RPMI7951 (cell line): Measurements from ENCODE around the gene ITIH2. TPM values are rescaled to one million over a fixed set of nuclear protein-coding genes. Genes with fewer than 3 reads are reported as not detected.
"Not testable (repeated sequence)": the region's sequence is repeated elsewhere in the genome, so short reads cannot be mapped to it uniquely, and the experiment has no call there.

Source experiments
- DNase-seq: peaks from one replicate; pipeline ENCODE4 v3.0.0-alpha.2; 2012; ENCODE audit warnings: low read depth
- total RNA-seq: library from RNA; depleted of rRNA; stranded (reverse); fragments of >200 nt; shearing (Covaris generic); gene quantifications from 2 replicates; pipeline ENCODE4 v1.2.3, GENCODE V29; 2014; rRNA removed

ITIH2 gene, protein sequence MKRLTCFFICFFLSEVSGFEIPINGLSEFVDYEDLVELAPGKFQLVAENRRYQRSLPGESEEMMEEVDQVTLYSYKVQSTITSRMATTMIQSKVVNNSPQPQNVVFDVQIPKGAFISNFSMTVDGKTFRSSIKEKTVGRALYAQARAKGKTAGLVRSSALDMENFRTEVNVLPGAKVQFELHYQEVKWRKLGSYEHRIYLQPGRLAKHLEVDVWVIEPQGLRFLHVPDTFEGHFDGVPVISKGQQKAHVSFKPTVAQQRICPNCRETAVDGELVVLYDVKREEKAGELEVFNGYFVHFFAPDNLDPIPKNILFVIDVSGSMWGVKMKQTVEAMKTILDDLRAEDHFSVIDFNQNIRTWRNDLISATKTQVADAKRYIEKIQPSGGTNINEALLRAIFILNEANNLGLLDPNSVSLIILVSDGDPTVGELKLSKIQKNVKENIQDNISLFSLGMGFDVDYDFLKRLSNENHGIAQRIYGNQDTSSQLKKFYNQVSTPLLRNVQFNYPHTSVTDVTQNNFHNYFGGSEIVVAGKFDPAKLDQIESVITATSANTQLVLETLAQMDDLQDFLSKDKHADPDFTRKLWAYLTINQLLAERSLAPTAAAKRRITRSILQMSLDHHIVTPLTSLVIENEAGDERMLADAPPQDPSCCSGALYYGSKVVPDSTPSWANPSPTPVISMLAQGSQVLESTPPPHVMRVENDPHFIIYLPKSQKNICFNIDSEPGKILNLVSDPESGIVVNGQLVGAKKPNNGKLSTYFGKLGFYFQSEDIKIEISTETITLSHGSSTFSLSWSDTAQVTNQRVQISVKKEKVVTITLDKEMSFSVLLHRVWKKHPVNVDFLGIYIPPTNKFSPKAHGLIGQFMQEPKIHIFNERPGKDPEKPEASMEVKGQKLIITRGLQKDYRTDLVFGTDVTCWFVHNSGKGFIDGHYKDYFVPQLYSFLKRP
- not detected in 2 replicates for total RNA-seq

DNA sequence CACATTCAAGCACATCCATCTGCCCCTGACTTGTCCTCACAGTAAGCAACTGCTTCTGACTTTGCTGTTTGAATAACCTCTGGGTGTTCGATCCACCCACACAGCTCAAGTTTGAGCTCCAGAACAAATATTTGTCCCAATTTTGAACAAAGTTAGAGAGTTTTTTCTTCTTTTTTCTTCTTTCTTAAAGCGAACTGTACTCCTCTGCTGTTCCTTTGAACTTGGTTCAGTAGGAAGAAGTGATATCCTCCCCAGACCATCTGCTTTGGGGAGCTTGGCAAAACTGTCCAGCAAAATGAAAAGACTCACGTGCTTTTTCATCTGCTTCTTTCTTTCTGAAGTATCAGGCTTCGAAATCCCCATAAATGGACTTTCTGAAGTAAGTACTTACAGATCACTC is at the start of gene ITIH2:
Gene ITIH2, plus strand, starts transcription at position 177 of the 400 bp plus-strand sequence. Its CDS starts 119 bp downstream, at position 296.
- no peak for DNase-seq

DNA sequence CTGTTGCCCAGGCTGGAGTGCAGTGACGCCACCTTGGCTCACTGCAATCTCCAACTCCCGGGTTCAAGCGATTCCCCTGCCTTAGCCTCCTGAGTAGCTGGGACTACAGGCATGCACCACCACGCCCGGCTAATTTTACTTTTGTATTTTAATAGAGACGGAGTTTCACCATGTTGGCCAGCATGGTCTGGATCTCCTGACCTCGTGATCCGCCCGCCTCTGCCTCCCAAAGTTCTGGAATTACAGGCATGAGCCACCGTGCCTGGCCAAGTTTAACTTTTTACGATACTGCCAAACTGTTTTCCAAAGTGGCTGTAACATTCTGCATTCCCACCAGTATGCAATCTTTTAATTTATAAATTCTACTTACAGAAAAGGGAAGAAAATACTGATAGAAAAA is 46.0 kb upstream of the ITIH2 start:
- DNase-seq, result not testable (repeated sequence)

DNA sequence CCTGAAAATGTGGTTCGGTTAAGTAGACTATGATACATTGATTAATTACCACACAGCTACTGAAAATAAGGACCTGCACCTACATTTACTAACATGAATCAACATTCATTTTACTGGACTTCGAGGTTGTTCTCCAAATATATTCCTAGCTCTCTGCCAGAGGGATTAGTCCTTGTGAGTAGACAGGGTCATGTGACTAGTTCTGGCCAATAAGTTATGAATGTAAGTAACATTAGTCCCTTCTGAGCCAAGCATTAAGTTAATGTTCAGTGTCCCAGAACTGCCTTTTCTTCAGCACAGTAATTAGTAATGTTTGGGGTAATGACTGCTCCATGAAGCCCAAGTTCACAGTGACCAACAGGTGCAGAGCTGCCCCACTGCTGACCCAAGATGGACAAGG is 45.6 kb upstream of the ITIH2 start:
- DNase-seq, result no peak

DNA sequence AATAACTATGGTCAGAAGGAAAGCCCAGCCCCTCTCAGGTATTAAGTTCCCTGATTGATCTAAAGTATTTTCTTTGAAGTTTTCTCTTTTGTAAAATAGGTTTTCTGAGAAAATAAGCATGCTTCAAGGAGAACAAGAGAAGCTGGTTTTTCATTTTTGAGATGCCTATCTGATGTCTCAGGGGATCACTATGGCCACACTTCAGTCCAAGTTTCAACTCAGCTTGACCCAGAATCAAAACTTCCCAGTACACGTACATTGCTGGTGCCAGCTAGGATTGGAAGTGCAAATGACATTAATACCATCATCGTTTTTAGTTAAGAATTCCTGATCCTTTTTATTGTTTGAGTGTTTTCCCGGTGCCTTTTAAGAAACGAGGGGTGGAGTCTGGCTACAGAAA is 43.6 kb upstream of the ITIH2 start:
- DNase-seq, result no peak

DNA sequence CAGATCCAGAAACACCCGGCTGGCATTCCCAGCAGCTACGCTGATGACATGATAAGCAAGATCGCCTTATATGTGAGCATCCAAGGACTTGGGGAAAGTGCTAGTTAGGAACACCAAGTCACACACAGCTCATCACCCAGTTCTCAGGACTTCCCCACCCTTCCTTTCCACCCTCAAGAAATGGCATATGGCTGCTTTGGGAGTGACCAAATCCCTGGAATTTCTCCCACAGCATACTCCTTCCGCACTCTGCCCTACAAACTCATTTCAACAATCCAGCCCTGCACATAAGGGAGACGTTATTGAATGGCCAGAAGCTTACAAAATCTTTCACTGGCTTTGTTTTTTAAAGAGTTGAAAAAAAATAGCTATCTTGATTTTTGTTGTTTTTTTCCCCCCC is 40.6 kb upstream of the ITIH2 start:
- DNase-seq, result no peak

DNA sequence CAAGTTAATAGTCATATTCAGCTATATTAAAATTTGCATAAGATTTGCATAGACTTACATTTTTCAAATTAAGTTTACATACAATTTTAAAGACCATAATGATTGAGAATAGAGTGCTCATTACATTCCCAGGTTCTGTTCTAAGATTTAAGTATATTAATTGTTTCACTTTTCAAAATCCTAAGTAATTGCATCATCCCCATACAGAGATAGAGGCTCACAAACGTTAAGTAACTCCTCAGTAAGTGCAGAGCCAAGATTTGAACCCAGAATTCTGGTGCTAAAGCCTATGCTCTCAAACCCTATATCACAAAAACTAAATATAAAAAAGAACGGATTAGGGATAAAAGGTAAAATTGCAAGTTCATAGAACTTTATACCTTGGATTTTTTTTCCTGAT is 38.4 kb upstream of the ITIH2 start:
- DNase-seq, result no peak

DNA sequence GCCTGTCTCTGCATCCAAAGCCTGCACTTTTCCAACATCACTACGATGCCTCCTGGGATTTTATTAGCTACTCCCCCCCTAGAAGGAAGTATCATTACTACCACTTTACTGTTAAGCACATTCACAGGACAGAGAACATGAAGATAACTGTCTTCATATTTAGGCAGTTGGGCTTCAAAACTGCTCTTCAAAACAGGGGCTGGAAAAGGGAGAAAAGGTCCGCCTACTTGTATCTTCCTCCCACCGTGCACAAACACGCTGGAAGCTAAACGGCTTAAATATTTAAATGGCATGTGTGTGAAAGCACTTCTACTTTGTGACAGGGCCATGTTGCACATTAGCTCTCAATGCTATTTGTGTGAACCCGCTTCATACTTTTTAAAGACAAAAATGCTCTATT is 37.3 kb upstream of the ITIH2 start:
- DNase-seq, result no peak

DNA sequence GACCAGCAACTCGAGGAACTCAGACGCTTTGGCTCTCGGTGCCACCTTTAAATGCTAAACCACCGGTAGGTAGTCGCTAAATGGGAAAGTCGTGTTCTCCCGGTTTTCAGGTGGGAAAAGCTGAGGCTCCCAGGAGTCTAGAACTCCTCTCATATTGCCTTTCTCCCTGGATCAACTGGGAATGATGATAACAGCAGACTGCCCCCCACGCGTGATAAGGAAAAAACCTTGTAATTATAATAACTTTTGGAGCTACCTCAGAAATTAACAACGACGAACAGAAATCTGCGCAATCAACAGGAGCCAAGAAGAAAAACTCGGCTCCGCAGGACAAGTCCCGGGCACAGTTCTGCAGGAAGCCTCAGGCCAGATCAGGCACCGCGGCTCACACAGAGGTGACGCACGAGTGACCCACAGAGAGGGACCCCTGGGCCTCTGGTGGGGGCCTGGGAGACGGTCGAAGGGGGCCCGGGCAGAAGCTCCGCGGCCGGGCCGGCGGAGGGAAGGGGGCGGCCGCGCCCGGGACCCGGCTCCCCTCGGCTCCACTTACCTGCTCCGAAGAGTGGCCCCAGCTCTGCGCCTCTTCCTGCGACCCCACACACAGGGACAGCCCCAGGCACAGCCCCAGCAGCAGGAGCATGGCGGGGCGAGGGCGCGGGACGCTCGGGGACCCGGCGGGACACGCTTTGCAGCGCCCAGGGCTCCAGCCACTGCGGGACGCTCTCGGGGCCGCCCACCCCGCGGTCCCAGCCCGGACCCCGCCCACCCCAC is 36.7 kb upstream of the ITIH2 start, which contains the start of gene ITIH5:
Gene ITIH5, minus strand, starts transcription at position 714 of the 771 bp plus-strand sequence. Its CDS starts 74 bp downstream, at position 640.
- DNase-seq, result no peak

DNA sequence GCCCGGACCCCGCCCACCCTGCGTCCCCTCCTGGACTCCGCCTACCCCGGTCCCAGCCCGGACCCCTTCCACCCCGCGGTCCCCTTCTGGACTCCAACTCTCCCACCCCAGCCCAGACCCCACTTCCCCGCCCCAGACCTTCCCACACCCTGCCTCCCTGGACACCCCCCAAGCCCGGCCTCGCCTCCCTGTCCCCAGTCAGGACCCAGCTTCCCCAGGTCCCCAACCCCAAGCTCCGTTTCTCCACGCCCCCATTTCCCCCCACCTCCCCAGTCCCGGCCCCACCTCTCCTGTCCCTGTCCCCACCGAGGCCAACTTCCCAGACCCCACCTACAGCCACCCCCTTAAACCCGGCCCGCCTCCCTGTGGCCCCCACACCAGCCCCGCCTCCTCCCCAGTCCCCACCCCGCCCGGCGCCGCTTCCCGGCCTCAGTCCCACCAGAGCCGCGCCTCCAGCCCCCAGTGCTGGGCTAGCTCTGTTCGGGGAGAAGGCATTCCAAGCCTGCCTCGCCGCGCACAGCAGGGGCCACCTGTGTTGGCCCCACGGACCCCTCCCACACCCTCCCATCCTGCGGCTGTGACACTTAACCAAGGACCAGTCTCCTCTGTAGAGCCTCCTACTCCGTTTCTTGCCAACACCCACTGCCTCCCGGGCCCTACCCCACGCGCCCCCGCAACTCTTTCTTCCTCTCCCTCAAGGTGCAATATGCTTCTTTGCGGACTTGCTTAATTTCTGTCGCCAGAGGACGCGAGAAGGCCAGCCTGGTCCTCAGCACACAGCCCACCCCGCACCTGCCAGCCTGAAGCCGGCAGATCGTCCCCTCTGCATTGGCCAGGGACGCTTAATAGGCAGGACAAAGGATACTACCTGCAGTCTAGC is 35.6 kb upstream of the ITIH2 start:
- no peak for DNase-seq

DNA sequence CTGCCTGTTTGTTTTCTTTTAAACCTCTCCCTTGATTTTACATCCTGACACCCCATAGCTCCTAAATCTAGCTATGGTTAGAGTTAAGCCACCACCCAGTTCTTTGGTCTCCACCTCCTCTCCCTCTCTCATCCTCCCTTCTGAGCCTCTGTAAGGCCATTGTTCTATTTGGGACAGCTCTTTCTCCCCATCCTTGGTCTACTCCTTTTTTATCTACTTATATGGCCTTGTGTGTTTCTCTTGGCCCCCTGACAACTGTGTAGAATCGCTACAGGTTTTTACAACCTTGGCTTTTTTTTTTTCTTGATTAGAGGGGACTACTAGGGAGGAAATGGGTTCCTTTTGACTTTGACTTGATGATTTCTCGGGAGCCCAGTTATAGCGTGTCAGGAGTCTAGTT is 33.0 kb upstream of the ITIH2 start:
- no peak for DNase-seq

DNA sequence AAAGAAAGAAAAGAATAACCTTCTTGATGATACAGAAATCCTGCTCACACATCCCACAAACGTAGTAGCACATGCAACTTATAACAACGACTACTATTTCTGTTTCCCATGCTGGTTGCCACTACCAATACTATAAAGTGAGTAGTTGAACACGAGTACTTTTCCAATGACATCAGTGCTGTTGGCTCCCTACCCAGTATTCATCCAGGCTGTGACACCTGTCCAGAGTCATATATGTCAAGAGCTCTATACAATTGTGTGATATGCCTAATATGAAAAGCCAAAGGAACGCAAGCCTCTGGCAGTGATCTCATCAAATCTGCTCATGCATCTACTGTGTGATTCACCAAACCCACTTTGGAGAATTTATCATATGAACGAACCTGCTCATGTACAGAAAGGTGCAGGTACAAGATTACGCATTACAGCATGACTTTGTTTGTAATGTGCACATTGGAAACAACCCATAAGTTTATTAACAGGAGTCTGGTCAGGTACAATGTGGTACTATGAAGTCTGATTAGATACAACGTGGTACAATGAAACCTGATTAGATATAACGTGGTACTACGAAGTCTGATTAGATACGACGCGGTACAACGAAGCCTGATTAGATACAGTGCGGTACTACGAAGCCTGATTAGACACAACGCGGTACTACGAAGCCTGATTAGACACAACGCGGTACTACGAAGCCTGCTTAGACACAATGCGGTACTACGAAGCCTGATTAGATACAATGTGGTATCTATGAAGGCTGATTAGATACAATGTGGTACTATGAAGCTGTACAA is 30.6 kb upstream of the ITIH2 start:
- DNase-seq, result no peak

DNA sequence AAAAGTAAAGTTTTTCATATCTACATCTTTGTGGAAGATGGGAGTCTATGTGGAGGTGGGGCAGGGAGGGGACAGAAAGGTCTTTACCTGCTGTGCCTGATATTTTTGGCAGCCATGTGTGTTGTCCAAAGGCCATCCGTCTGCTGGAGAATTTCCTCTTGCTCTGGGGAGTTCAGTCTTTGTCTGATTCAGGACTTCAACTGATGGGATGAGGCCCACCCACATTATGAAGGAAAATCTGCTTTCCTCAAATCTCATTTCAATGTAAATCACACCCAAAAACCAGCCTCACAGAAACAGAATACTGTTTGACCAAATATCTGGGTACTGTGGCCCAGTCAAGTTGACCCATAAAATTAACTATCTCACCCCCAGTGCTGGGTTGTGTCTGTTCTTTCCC is 23.9 kb upstream of the ITIH2 start:
- no peak for DNase-seq

DNA sequence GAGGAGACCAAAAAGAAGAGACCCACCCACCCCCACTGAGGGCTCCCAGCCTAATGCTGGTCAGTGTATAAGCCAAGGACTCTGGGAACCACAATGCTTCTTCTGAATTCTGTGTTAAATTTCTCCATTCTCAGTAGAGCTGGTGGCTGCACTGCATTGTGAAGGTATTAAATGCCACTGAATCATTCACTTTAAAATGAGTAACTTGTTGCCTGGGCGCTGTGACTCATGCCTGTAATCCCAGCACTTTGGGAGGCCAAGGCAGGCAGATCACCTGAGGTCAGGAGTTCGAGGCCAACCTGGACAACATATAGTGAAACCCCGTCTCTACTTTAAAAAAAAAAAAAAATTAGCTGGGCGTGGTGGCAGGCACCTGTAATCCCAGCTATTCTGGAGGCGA is 23.0 kb upstream of the ITIH2 start:
- DNase-seq, result not testable (repeated sequence)

DNA sequence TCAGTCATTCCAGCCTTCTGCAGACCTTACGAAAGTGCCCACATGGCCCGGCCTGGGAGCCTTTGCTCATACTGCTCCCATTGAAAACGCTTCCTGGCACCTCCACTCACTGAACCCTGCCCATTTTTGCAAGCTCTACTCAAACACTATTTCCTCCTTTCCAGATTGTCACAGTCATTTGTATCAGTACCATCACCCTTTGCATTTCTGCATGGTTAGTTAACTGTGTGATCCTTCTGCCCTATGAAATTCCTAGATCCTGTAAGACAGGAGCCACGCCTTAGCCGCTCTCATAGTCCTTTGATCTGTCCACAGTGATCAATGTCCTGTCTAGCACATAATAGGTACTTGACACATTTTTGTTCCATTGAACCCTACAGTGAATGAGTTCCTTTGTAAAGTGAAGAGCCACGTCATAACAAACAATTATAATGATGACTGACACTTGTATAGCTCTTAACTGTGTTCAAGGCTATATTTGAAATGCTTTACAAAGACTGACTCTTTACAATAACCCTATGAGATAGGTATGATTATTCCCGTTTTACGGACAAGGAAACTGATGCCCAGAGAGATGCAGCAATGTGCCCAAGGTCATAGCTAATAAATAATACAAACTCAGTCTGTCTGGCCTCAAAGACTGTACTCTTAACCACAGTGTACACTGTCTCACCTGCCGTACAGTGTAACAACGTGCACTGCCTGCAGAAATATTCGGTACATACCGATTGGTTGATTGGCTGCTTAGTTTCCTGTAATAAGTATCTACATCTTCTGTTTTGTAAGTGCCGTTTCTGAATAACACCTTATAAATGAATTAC is 16.6 kb upstream of the ITIH2 start:
- no peak for DNase-seq

DNA sequence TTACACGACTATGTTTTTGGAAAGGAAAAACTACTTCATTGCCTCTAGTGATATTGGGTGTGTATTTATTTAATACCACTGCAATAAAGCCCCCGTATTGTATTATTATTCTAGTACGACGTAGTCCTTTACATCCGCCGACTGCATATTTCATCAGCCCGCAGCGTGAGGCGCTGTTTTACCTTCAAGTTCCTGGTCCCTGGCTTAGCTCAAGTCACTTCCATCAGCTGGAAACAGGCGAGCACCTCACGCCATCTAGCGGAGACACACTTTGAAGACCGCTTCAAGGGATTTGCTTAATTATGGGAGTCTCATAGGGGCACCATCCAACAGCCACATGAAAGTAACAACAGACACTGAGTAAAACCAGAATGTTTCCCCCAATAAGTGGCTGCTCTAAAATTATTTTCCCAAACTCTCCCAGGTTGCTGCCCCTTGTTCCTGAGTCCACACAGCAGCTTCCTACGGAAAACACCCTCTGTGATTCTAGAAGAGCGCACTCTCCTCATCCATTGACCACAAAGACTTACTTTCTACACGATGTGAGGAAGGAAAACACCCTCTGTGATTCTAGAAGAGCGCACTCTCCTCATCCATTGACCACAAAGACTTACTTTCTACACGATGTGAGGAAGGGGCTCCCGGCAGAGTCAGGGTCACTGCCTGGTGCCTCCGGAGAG is 15.7 kb upstream of the ITIH2 start:
- DNase-seq, result peak; percentile 76

DNA sequence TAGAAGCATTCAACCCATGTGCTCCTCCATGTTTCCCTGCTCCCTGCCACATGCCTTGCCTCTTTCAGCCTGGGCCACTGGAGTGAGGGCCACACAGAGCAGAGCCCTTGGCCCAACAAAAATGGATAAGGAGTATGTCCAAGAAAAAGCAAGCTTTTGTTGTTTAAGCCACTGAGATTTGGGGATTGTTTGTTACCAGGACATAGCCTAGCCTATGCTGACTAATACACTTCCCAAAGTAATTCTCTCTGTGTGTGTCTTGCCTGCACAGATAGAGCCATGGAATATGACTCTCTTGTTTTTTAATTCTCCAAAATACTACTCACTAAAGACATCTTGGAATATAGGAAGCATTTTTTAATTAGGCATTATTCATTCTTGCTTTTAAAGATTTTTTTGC is 13.5 kb upstream of the ITIH2 start:
- no peak for DNase-seq

DNA sequence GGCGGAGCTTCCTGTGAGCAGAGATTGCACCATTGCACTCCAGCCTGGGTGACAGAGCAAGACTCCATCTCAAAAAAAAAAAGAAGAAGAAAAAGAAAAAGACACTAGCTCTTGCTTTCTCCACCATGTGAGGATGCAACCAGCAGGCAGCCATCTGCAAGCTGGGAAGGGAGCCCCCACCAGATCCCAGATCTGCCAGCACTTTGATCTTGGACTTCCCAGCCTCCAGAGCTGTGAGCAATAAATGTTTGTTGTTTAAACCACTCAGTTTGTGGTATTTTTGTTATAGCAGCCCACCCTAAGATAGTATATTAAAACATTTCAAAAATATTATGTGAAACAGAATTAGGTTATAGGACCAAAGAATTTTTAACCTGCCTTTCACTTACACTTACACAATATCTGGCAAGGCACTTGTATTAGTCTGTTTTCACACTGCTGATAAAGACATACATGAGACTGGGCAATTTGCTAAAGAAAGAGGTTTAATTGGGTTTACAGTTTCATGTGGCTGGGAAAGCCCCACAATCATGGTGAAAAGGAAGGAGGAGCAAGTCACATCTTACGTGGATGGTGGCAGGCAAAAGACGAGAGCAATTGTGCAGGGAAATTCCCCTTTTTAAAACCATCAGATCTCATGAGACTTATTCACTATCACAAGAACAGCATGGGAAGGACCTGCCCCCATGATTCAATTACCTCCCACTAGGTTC is 12.1 kb upstream of the ITIH2 start:
- not testable (repeated sequence) for DNase-seq

DNA sequence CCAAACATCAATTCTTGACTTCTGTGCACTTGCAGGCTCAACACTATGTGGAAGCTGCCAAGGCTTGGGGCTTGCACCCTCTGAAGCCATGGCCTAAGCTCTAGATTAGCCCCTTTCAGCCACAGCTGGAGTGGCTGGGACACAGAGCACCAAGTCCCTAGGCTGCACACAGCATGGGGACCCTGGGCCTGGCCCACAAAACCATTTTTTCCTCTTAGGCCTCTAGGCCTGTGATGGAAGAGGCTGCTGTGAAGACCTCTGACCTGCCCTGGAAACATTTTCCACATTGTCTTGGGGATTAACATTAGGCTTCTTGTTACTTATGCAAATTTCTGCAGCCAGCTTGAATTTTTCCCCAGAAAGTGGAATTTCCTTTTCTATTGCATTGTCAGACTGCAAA is 10.7 kb upstream of the ITIH2 start:
- DNase-seq, result not testable (repeated sequence)
